ENCODE data around the gene MMEL1. TPM values are rescaled to one million over a fixed set of nuclear protein-coding genes. Genes with fewer than 3 reads are reported as not detected.
"Not testable (repeated sequence)": the region's sequence is repeated elsewhere in the genome, so short reads cannot be mapped to it uniquely, and the experiment has no call there.

The MMEL1 gene
- polyA plus RNA-seq, 1 donor: 0.39 TPM

GRCh38 chr1:2575801-2576663, 56.8 kb downstream of the MMEL1 start:
- no peak for DNase-seq (ENCODE audit: low read depth)

GRCh38 chr1:2574350-2574749, 58.5 kb downstream of the MMEL1 start:
- no peak for DNase-seq (ENCODE audit: low read depth)

- no peak for DNase-seq (ENCODE audit: low read depth)
These were observed 59.4 kb downstream of the MMEL1 start for GRCh38 chr1:2573250-2573920.

GRCh38 chr1:2571348-2571747, 61.5 kb downstream of the MMEL1 start:
- no peak for DNase-seq (ENCODE audit: low read depth)

GRCh38 chr1:2570332-2570731, 62.5 kb downstream of the MMEL1 start:
- no peak for DNase-seq (ENCODE audit: low read depth)

- DNase-seq (ENCODE audit: low read depth): not testable (repeated sequence)
These were observed 63.1 kb downstream of the MMEL1 start for GRCh38 chr1:2569703-2570102.

- no peak for DNase-seq (ENCODE audit: low read depth)
These were observed 63.8 kb downstream of the MMEL1 start for GRCh38 chr1:2569060-2569459.

- DNase-seq (ENCODE audit: low read depth): not testable (repeated sequence)
These were observed 64.5 kb downstream of the MMEL1 start for GRCh38 chr1:2568187-2568816.

GRCh38 chr1:2567083-2567679, 65.6 kb downstream of the MMEL1 start:
- no peak for DNase-seq (ENCODE audit: low read depth)

GRCh38 chr1:2566101-2567045, 66.4 kb downstream of the MMEL1 start:
- no peak for DNase-seq (ENCODE audit: low read depth)

- no peak for DNase-seq (ENCODE audit: low read depth)
These were observed 67.9 kb downstream of the MMEL1 start for GRCh38 chr1:2564815-2565374.

- DNase-seq (ENCODE audit: low read depth): no peak
These were observed 68.6 kb downstream of the MMEL1 start for GRCh38 chr1:2564006-2564814.

GRCh38 chr1:2563205-2563604, 69.6 kb downstream of the MMEL1 start:
- DNase-seq (ENCODE audit: low read depth): no peak

- DNase-seq (ENCODE audit: low read depth): no peak
These were observed 70.6 kb downstream of the MMEL1 start for GRCh38 chr1:2561898-2562895.

- no peak for DNase-seq (ENCODE audit: low read depth)
These were observed 71.4 kb downstream of the MMEL1 start for GRCh38 chr1:2561446-2561845.

GRCh38 chr1:2560299-2561073, 72.3 kb downstream of the MMEL1 start:
- DNase-seq (ENCODE audit: low read depth): no peak

- DNase-seq (ENCODE audit: low read depth): no peak
These were observed 73.1 kb downstream of the MMEL1 start for GRCh38 chr1:2559509-2560298.

Measured in forelimb muscle (tissue), 1 donor.